ENCODE data around the gene TNFRSF4.

TNFRSF4 gene

GRCh38 chr1:1227386-1227785, 13.4 kb upstream of the TNFRSF4 start:
- Histone ChIP-seq H3K4me3 (ENCODE audit: low read depth, low read length) (no peak overlapping the region), H3K9me3 (no peaks in the 10 kb centered on the region; the same call in 1 of the 2 replicates)
- no peak for TF ChIP-seq CTCF (IDR thresholded peaks at IDR 0.05; ENCODE audit: low read depth, low read length)

GRCh38 chr1:1226566-1227362, 12.8 kb upstream of the TNFRSF4 start:
- H3K4me3 ChIP-seq (ENCODE audit: low read depth, low read length), result no peak overlapping the region
- no peaks in the 10 kb centered on the region; the same call in 1 of the 2 replicates for H3K4me1 ChIP-seq
- no peak for DNase-seq
- H3K9me3 ChIP-seq, result no peaks in the 10 kb centered on the region
- H3K36me3 ChIP-seq, result peaks cover 60% of the 10 kb centered on the region
- H3K27me3 ChIP-seq, result no peaks in the 10 kb centered on the region
- no peak for TF ChIP-seq CTCF (IDR thresholded peaks at IDR 0.05; ENCODE audit: low read depth, low read length)

More at GRCh38 chr1:1227386-1227785, 13.4 kb upstream of the TNFRSF4 start:
- no peaks in the 10 kb centered on the region for H3K27me3 ChIP-seq
- DNase-seq, result no peak
- no peaks in the 10 kb centered on the region; the same call in 1 of the 2 replicates for H3K4me1 ChIP-seq
- peaks cover 56% of the 10 kb centered on the region for H3K36me3 ChIP-seq

- peaks cover 67% of the 10 kb centered on the region for H3K36me3 ChIP-seq
- H3K4me1 ChIP-seq, result no peaks in the 10 kb centered on the region; the same call in 1 of the 2 replicates
- no peaks in the 10 kb centered on the region for H3K9me3 ChIP-seq
- no peak overlapping the region for H3K4me3 ChIP-seq (ENCODE audit: low read depth, low read length)
- no peak for DNase-seq
- TF ChIP-seq CTCF (IDR thresholded peaks at IDR 0.05; ENCODE audit: low read depth, low read length), result no peak
- no peaks in the 10 kb centered on the region for H3K27me3 ChIP-seq
Measured at GRCh38 chr1:1225913-1226312, 12.0 kb upstream of the TNFRSF4 start.

- peaks cover 72% of the 10 kb centered on the region for H3K36me3 ChIP-seq
Measured at GRCh38 chr1:1225238-1225845, 11.4 kb upstream of the TNFRSF4 start.

GRCh38 chr1:1223891-1224290, 9.9 kb upstream of the TNFRSF4 start:
- no peak for DNase-seq
- TF ChIP-seq CTCF (IDR thresholded peaks at IDR 0.05; ENCODE audit: low read depth, low read length), result no peak
- Histone ChIP-seq H3K36me3 (peaks cover 68% of the 10 kb centered on the region), H3K9me3 (no peaks in the 10 kb centered on the region), H3K4me1 (no peaks in the 10 kb centered on the region), H3K4me3 (ENCODE audit: low read depth, low read length) (no peak overlapping the region), H3K27me3 (no peaks in the 10 kb centered on the region)

More at GRCh38 chr1:1225238-1225845, 11.4 kb upstream of the TNFRSF4 start:
- Histone ChIP-seq H3K9me3 (no peaks in the 10 kb centered on the region), H3K27me3 (no peaks in the 10 kb centered on the region), H3K4me1 (no peaks in the 10 kb centered on the region), H3K4me3 (ENCODE audit: low read depth, low read length) (no peak overlapping the region)
- DNase-seq, result no peak
- TF ChIP-seq CTCF (IDR thresholded peaks at IDR 0.05; ENCODE audit: low read depth, low read length), result no peak

- Histone ChIP-seq H3K9me3 (no peaks in the 10 kb centered on the region), H3K4me1 (no peaks in the 10 kb centered on the region), H3K4me3 (ENCODE audit: low read depth, low read length) (no peak overlapping the region), H3K36me3 (peaks cover 68% of the 10 kb centered on the region), H3K27me3 (no peaks in the 10 kb centered on the region)
- no peak for TF ChIP-seq CTCF (IDR thresholded peaks at IDR 0.05; ENCODE audit: low read depth, low read length)
- no peak for DNase-seq
Measured at GRCh38 chr1:1223321-1223720, 9.4 kb upstream of the TNFRSF4 start.
